CD8-positive, alpha-beta memory T cell (primary cell): ENCODE data around the gene CTU2. TPM values are rescaled to one million over a fixed set of nuclear protein-coding genes. Genes with fewer than 3 reads are reported as not detected.

ENCODE experiments used
- CTCF ChIA-PET: fragments of 350-600 bp; sonication (Branson Sonifier 250); formaldehyde crosslinking; loops from one replicate; lab custom pipeline; 2021; ENCODE audit warnings: antibody characterized with exemption; lab: Charles Lee
- POLR2A ChIA-PET: fragments of 350-600 bp; sonication (Branson Sonifier 250); formaldehyde crosslinking; loops from one replicate; lab custom pipeline; 2021; ENCODE audit warnings: antibody characterized with exemption; lab: Charles Lee
- DNase-seq, 5 donors: peaks; one replicate each; pipeline versions ENCODE4 v3.0.0 to v3.0.0-alpha.2; 2020 to 2022; ENCODE audit warnings: mixed read lengths in 1 of 5
- H3K27ac ChIP-seq: one replicate; pipeline ENCODE4 v1.7.0; 2013; ENCODE audit warnings: low read depth, mild to moderate bottlenecking, low read length, moderate library complexity
- H3K27me3 ChIP-seq: 2 replicates; pipeline ENCODE4 v1.7.0; 2013; ENCODE audit warnings: low read length, mild to moderate bottlenecking; ENCODE audit not compliant: insufficient read depth, poor library complexity, severe bottlenecking
- H3K36me3 ChIP-seq: 2 replicates; pipeline ENCODE4 v1.7.0; 2013; ENCODE audit warnings: mild to moderate bottlenecking, low read length, moderate library complexity; ENCODE audit not compliant: insufficient read depth
- H3K4me1 ChIP-seq: 2 replicates; pipeline ENCODE4 v1.7.0; 2013; ENCODE audit warnings: mild to moderate bottlenecking, low read length, moderate library complexity; ENCODE audit not compliant: insufficient read depth
- H3K4me3 ChIP-seq: 2 replicates; pipeline ENCODE4 v1.7.0; 2013; ENCODE audit warnings: mild to moderate bottlenecking, low read length
- H3K9me3 ChIP-seq: 2 replicates; pipeline ENCODE4 v1.7.0; 2013; ENCODE audit warnings: mild to moderate bottlenecking, low read length
- H3K27ac Mint-ChIP-seq, 8 donors: one replicate each; pipeline ENCODE4 v1.8.0; 2020 to 2021; ENCODE audit warnings: mixed read lengths in 8 of 8, mild to moderate bottlenecking in 6 of 8, inconsistent platforms in 3 of 8, moderate library complexity in 3 of 8
- H3K27me3 Mint-ChIP-seq, 2 donors: one replicate each; pipeline ENCODE4 v1.8.0; 2020 to 2021; ENCODE audit warnings: mixed read lengths in 2 of 2, mild to moderate bottlenecking in 1 of 2, moderate library complexity in 1 of 2
- H3K36me3 Mint-ChIP-seq, 3 donors: one replicate each; pipeline ENCODE4 v1.8.0; 2020 to 2021; ENCODE audit warnings: mixed read lengths in 3 of 3, inconsistent platforms in 1 of 3, mild to moderate bottlenecking in 1 of 3
- H3K4me1 Mint-ChIP-seq, 3 donors: one replicate each; pipeline ENCODE4 v1.8.0; 2020 to 2021; ENCODE audit warnings: mixed read lengths in 3 of 3, inconsistent platforms in 1 of 3, mild to moderate bottlenecking in 1 of 3
- H3K4me3 Mint-ChIP-seq, 7 donors: one replicate each; pipeline ENCODE4 v1.8.0; 2020 to 2021; ENCODE audit warnings: mixed read lengths in 7 of 7, mild to moderate bottlenecking in 6 of 7, moderate library complexity in 4 of 7, inconsistent platforms in 2 of 7
- H3K9me3 Mint-ChIP-seq, 5 donors: one replicate each; pipeline ENCODE4 v1.8.0; 2020 to 2022; ENCODE audit warnings: mixed read lengths in 5 of 5, mild to moderate bottlenecking in 3 of 5, moderate library complexity in 2 of 5, inconsistent platforms in 1 of 5
- polyA plus RNA-seq: library from polyadenylated mRNA; unstranded; fragments of 300-500 nt; fragmentation: Illumina TruSeq; gene quantifications from one replicate; pipeline ENCODE4 v1.2.3, GENCODE V29; 2021
- total RNA-seq, 2 experiments: library from RNA; stranded (reverse); gene quantifications; one replicate each; pipeline ENCODE4 v1.2.3, GENCODE V29; 2021

The CTU2 gene
- total and polyA plus RNA-seq, 3 experiments from 2014 or later: 21.6 to 69.0 (median 68.6) TPM

DNA sequence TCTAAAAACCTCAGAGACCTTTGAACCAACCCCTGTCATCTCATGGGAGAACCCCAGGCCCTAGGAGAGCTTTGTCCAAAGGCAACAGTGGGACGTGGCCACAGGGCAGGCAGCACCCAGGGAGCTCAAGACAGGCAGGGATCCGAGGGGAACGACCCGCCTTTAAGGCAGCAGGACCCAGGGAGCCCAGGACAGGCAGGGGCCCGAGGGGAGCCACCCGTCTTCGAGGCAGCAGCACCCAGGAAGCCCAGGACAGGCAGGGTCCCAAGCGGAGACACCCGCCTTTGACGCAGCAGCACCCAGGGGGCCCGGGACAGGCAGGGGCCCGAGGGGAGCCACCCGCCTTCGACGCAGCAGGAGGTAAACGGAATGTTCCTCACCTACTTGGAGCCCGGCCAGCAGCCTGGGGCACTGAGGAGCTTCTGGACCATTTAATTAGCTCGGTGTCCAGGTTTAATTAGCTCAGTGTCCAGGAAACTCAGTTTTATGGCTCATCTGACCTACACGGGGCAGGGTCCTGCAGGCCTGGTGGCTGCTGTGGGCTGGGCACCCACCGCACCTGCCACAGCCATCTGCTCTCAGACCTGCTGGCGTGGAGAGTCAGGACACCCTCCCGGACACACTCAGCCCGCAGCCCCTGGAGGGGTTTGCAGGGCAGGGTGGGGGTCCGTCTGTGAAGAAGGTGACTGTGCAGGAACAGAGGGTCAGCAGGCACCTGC is 54.3 kb downstream of the CTU2 start:
- peak overlapping the region in 3 of 8 donors; percentile 7 to 80 (median 64) for H3K27ac Mint-ChIP-seq
- Histone ChIP-seq H3K4me1 (peaks cover 21% of the 10 kb centered on the region), H3K27ac (peak overlapping the region; percentile 20), H3K27me3 (no peaks in the 10 kb centered on the region), H3K36me3 (no peaks in the 10 kb centered on the region), H3K9me3 (no peaks in the 10 kb centered on the region), H3K4me3 (no peak overlapping the region)
- no peak for DNase-seq
- H3K4me3 Mint-ChIP-seq: no peak overlapping the region
- no peaks in the 10 kb centered on the region for H3K27me3 Mint-ChIP-seq
- H3K4me1 Mint-ChIP-seq: peaks cover 19 to 58% (median 23%) of the 10 kb centered on the region in 3 donors
- ChIA-PET POLR2A (no interaction called here), CTCF (interaction anchor here (1.1 to 2.3 kb wide), 3 partner anchors 13 to 97 kb away, joined by 4 to 16 read pairs (median 7); no protein-coding TSS in a partner anchor)
- H3K36me3 Mint-ChIP-seq: peaks cover 0 to 24% (median 1%) of the 10 kb centered on the region in 3 donors
- H3K9me3 Mint-ChIP-seq: no peaks in the 10 kb centered on the region

DNA sequence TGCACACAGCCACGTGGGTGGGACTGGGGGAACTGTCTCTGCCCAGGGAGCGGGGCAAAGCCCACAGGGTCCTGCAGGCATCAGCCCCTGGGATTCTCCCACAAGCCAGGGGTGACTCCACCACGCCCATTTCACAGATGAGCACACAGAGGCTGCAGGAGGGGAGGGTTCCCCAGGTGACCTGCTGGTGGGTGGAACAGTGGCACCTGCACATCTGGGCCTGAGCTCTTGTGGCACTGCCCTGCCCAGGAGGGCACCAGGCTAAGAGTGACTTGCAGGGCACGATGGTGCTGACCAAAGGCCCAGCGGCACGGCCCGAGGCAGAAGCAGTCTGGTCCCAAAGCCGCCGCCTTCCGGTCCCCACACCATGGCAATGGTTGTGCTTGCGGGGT is 54.8 kb downstream of the CTU2 start:
- Histone ChIP-seq H3K27me3 (no peaks in the 10 kb centered on the region), H3K9me3 (no peaks in the 10 kb centered on the region), H3K4me3 (no peak overlapping the region), H3K27ac (no peak overlapping the region), H3K4me1 (peaks cover 21% of the 10 kb centered on the region), H3K36me3 (no peaks in the 10 kb centered on the region)
- no peak for DNase-seq
- peaks cover 23 to 62% (median 27%) of the 10 kb centered on the region in 3 donors for H3K4me1 Mint-ChIP-seq
- ChIA-PET CTCF (interaction anchor here (2.3 to 3.9 kb wide), 2 partner anchors 20 to 24 kb away, joined by 16 to 18 read pairs; no protein-coding TSS in a partner anchor), POLR2A (no interaction called here)
- H3K27me3 Mint-ChIP-seq: no peaks in the 10 kb centered on the region
- H3K4me3 Mint-ChIP-seq: no peak overlapping the region
- no peaks in the 10 kb centered on the region for H3K9me3 Mint-ChIP-seq
- peaks cover 0 to 27% (median 1%) of the 10 kb centered on the region in 3 donors for H3K36me3 Mint-ChIP-seq
- H3K27ac Mint-ChIP-seq: peak overlapping the region in 1 of 8 donors; percentile 37

DNA sequence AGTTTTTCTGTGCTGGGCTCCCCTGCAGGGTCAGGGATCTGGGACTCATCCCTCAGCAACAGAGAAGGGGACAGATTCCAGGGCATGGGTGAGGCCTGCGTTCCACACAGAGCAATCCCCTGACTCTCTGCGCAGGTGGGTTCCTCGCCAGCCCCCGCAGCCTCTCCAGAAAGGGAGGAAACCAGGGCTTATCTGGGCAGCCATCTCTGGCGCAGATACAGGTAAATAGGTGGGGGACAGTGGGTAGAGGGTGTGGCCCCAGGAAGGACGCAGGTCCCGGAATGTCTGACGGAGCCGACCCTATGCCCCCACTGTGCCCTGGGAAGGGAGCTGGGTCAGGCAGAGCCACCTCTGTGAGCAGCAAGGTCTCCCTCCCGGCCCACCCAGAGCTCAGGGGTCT is 55.5 kb downstream of the CTU2 start:
- H3K4me3 Mint-ChIP-seq: no peak overlapping the region
- Histone ChIP-seq H3K9me3 (no peaks in the 10 kb centered on the region), H3K4me1 (peaks cover 24% of the 10 kb centered on the region), H3K4me3 (no peak overlapping the region), H3K36me3 (no peaks in the 10 kb centered on the region), H3K27ac (no peak overlapping the region), H3K27me3 (no peaks in the 10 kb centered on the region)
- H3K27me3 Mint-ChIP-seq: no peaks in the 10 kb centered on the region
- ChIA-PET POLR2A (interaction anchor here (0.6 kb wide), 1 partner anchor 85 kb away, joined by 9 read pairs; no protein-coding TSS in a partner anchor), CTCF (interaction anchor here (1.6 to 3.9 kb wide), 2 partner anchors 18 to 19 kb away, joined by 4 to 18 read pairs; no protein-coding TSS in a partner anchor)
- DNase-seq: no peak
- H3K9me3 Mint-ChIP-seq: no peaks in the 10 kb centered on the region
- peaks cover 0 to 28% (median 1%) of the 10 kb centered on the region in 3 donors for H3K36me3 Mint-ChIP-seq
- peaks cover 25 to 68% (median 29%) of the 10 kb centered on the region in 3 donors for H3K4me1 Mint-ChIP-seq
- peak overlapping the region in 1 of 8 donors; percentile 37 for H3K27ac Mint-ChIP-seq

DNA sequence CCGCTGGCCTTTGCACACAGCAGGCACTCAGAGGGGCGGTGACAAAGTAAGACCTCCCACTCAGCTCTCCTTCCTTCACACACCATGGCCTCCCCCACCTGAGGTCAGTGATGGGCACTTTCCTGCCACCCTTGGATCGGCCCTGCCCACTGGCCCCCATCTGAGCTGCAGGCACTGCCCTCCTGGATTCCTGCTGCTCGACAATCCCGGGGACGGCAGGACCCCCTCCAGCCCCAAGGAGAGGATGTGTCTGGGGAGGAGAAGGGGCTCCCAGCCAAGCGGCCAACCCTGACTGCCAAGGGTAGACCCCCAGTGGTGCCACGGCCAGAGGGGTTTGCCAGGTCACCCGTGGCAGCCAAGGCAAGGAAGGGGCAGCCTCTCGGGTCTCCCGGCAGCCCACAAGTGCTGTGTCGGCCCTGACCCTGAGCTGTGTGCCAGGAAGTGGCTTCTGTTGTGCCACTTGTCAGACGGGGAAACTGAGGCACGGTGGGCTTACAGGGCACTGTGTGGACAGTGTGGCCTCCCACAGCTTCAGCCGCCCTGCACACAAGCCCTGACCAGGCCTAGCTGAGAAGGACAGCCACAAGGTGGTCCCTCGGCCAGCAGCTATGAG is 56.1 kb downstream of the CTU2 start:
- Histone ChIP-seq H3K36me3 (no peaks in the 10 kb centered on the region), H3K4me1 (peaks cover 28% of the 10 kb centered on the region), H3K4me3 (no peak overlapping the region), H3K27me3 (no peaks in the 10 kb centered on the region), H3K9me3 (no peaks in the 10 kb centered on the region), H3K27ac (no peak overlapping the region)
- Mint-ChIP-seq H3K36me3 (peaks cover 0 to 30% (median 3%) of the 10 kb centered on the region in 3 donors), H3K27me3 (no peaks in the 10 kb centered on the region), H3K27ac (no peak overlapping the region), H3K4me1 (peaks cover 30 to 68% (median 34%) of the 10 kb centered on the region in 3 donors), H3K9me3 (no peaks in the 10 kb centered on the region), H3K4me3 (no peak overlapping the region)
- DNase-seq: no peak
- ChIA-PET POLR2A (interaction anchor here (0.6 kb wide), 1 partner anchor 84 kb away, joined by 9 read pairs; no protein-coding TSS in a partner anchor), CTCF (interaction anchor here (0.8 to 3.9 kb wide), 6 partner anchors 10 to 95 kb away, joined by 3 to 18 read pairs (median 4); no protein-coding TSS in a partner anchor)

DNA sequence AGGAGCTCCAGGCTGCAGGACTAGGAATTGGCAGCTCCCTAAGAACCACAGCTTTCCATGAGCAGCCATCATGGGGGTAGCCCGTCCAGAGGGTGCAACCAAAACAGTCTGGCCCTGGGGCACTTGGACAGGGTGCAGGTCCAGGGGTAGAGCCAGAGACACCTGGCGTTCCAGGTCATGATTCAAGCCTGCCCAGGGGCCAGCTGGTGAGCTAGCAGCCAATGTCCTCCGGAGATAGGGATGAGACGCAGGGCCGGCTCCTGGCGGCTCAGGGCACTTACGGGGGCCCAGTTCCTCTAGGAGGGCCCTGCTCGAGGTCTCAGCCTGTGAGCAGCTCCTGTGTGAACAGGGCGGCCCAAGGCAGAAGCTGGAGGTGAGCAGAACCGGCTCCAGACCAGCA is 56.6 kb downstream of the CTU2 start:
- no peak overlapping the region for H3K27ac ChIP-seq
- no peaks in the 10 kb centered on the region for H3K27me3 ChIP-seq
- no peak for DNase-seq
- ChIA-PET CTCF (interaction anchor here (0.8 to 3.9 kb wide), 6 partner anchors 9 to 95 kb away, joined by 3 to 18 read pairs (median 4); no protein-coding TSS in a partner anchor), POLR2A (interaction anchor here (1.2 kb wide), 1 partner anchor 18 kb away, joined by 4 read pairs; no protein-coding TSS in a partner anchor)
- no peaks in the 10 kb centered on the region for H3K9me3 Mint-ChIP-seq
- H3K4me1 Mint-ChIP-seq: peaks cover 35 to 68% (median 37%) of the 10 kb centered on the region in 3 donors
- peaks cover 34% of the 10 kb centered on the region for H3K4me1 ChIP-seq
- H3K27me3 Mint-ChIP-seq: no peaks in the 10 kb centered on the region
- H3K4me3 ChIP-seq: no peak overlapping the region
- no peak overlapping the region for H3K27ac Mint-ChIP-seq
- H3K4me3 Mint-ChIP-seq: no peak overlapping the region
- H3K36me3 ChIP-seq: no peaks in the 10 kb centered on the region
- H3K36me3 Mint-ChIP-seq: peaks cover 0 to 30% (median 3%) of the 10 kb centered on the region in 3 donors
- no peaks in the 10 kb centered on the region for H3K9me3 ChIP-seq

DNA sequence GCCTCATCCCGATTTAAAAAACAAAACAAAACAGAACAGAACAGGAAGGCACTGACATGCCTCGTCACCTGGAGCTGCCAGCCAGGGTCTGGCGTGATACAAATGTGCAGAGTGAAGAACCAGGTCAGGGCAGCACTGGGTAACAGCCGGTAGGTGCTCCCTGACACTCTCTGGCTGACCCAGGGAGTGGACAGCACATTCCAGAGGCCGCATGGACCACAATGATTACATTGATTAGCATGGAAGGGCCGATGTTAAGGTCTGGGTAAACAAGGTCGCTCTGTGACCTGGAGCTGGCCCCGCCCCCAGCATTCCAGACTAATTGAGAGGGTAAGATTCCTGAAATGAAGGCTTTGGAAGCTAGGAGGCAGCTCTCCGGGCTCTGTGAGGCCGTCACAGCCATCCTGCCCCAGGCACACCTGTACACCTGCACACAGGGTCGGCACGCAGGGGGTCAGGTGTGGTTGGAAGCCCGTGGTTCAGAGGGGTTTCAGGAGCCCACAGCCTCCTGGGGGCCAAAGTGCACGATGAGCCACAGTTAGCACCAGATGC is 57.3 kb downstream of the CTU2 start:
- Histone ChIP-seq H3K9me3 (no peaks in the 10 kb centered on the region), H3K27ac (no peak overlapping the region), H3K27me3 (no peaks in the 10 kb centered on the region), H3K4me1 (peaks cover 33% of the 10 kb centered on the region), H3K36me3 (no peaks in the 10 kb centered on the region), H3K4me3 (no peak overlapping the region)
- CTCF ChIA-PET: interaction anchor here (0.8 to 3.9 kb wide), 6 partner anchors 17 to 94 kb away, joined by 3 to 18 read pairs (median 3); no protein-coding TSS in a partner anchor
- peaks cover 29 to 61% (median 32%) of the 10 kb centered on the region in 3 donors for H3K4me1 Mint-ChIP-seq
- peak overlapping the region in 4 of 8 donors; percentile 42 to 86 (median 68) for H3K27ac Mint-ChIP-seq
- H3K9me3 Mint-ChIP-seq: no peaks in the 10 kb centered on the region
- peaks cover 0 to 28% (median 3%) of the 10 kb centered on the region in 3 donors for H3K36me3 Mint-ChIP-seq
- no peak for DNase-seq
- POLR2A ChIA-PET: interaction anchor here (1.2 kb wide), 1 partner anchor 18 kb away, joined by 4 read pairs; no protein-coding TSS in a partner anchor
- no peak overlapping the region for H3K4me3 Mint-ChIP-seq
- H3K27me3 Mint-ChIP-seq: no peaks in the 10 kb centered on the region

DNA sequence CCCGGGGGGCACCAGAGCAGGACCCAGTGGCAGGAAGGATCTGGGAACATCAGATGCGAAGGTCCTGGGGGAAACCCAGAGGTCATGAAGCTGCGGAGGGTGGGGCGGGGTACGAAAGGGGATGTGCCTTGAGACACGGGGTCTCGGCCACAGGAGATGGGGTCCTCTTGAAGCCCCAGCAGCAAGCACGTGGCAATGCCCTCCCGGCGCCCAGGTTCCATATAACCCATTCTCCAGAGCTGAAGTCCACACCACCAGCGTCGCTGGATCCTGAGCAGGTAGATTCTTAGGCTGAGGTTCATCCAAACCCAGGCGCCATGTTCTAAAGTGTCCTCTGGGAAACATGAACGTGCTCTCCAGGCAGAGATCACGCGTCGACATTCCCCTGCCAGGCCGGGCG is 57.8 kb downstream of the CTU2 start:
- Mint-ChIP-seq H3K27me3 (no peaks in the 10 kb centered on the region), H3K4me3 (no peak overlapping the region), H3K4me1 (peaks cover 25 to 59% (median 28%) of the 10 kb centered on the region in 3 donors), H3K9me3 (no peaks in the 10 kb centered on the region), H3K36me3 (peaks cover 0 to 26% (median 3%) of the 10 kb centered on the region in 3 donors), H3K27ac (peak overlapping the region in 1 of 8 donors; percentile 42)
- Histone ChIP-seq H3K36me3 (no peaks in the 10 kb centered on the region), H3K9me3 (no peaks in the 10 kb centered on the region), H3K4me3 (no peak overlapping the region), H3K4me1 (peaks cover 29% of the 10 kb centered on the region), H3K27me3 (no peaks in the 10 kb centered on the region), H3K27ac (no peak overlapping the region)
- POLR2A ChIA-PET: interaction anchor here (1.2 kb wide), 1 partner anchor 17 kb away, joined by 4 read pairs; no protein-coding TSS in a partner anchor
- no peak for DNase-seq
- CTCF ChIA-PET: interaction anchor here (1.4 to 3.9 kb wide), 3 partner anchors 17 to 27 kb away, joined by 3 to 18 read pairs (median 4); no protein-coding TSS in a partner anchor
